ENCODE measurements around the gene KCNQ5. TPM values are rescaled to one million over a fixed set of nuclear protein-coding genes. Genes with fewer than 3 reads are reported as not detected.

The KCNQ5 gene
- polyA plus RNA-seq, 3 donors = not detected

GRCh38 chr6:72657407-72658197 lies 35.7 kb downstream of the KCNQ5 start:
- no peaks in the 10 kb centered on the region for H3K9me3 ChIP-seq (replicated peaks in 1 of 2; ENCODE audit: control insufficient read depth in 1 of 2, insufficient read depth in 1 of 2, low read length in 2 of 2)
- Mint-ChIP-seq H3K27ac (no peak overlapping the region), H3K9me3 (no peaks in the 10 kb centered on the region), H3K4me1 (peaks cover 8% of the 10 kb centered on the region), H3K36me3 (no peaks in the 10 kb centered on the region), H3K27me3 (ENCODE audit: low read depth in 3 of 3) (no peaks in the 10 kb centered on the region), H3K4me3 (no peak overlapping the region)
- H3K27me3 ChIP-seq (ENCODE audit: control insufficient read depth in 2 of 2, insufficient read depth in 2 of 2, low read length in 2 of 2) = no peaks in the 10 kb centered on the region
- TF ChIP-seq CTCF (IDR thresholded peaks at IDR 0.05) = no peak
- H2AFZ ChIP-seq (ENCODE audit: insufficient read depth, low read depth, low read length, poor library complexity, severe bottlenecking) = no peak overlapping the region
- WGBS (ENCODE audit: insufficient coverage) = no CpG with 5 or more reads among the region's 3 CpGs
- no peaks in the 10 kb centered on the region for H4K20me1 ChIP-seq (ENCODE audit: insufficient read depth, low read length)
- intact Hi-C loops (cut with micrococcal nuclease) = no loop called here
- no peak overlapping the region for H3K9ac ChIP-seq (ENCODE audit: insufficient read depth, low read length, poor library complexity, severe bottlenecking)
- no peaks in the 10 kb centered on the region for H3K4me1 ChIP-seq (ENCODE audit: control insufficient read depth in 1 of 2, insufficient read depth in 2 of 2, low read length in 2 of 2)
- no peak for DNase-seq
- H3K4me2 ChIP-seq (replicated peaks; ENCODE audit: extremely low read depth, low read length, poor library complexity, severe bottlenecking) = no peak overlapping the region
- H3K79me2 ChIP-seq (ENCODE audit: insufficient read depth, low read length) = peaks cover under 1% of the 10 kb centered on the region
- H3K36me3 ChIP-seq (replicated peaks in 1 of 2; ENCODE audit: control insufficient read depth in 1 of 2, insufficient read depth in 2 of 2, low read length in 2 of 2) = no peaks in the 10 kb centered on the region
- H3K27ac ChIP-seq (ENCODE audit: low read depth in 1 of 2, low read length in 2 of 2) = no peak overlapping the region
- no peak overlapping the region for H3K4me3 ChIP-seq (replicated peaks in 1 of 3; ENCODE audit: low read depth in 2 of 3, low read length in 3 of 3)

GRCh38 chr6:72659754-72660153 lies 37.9 kb downstream of the KCNQ5 start:
- Histone ChIP-seq H3K4me1 (ENCODE audit: control insufficient read depth in 1 of 2, insufficient read depth in 2 of 2, low read length in 2 of 2) (no peaks in the 10 kb centered on the region), H3K9ac (ENCODE audit: insufficient read depth, low read length, poor library complexity, severe bottlenecking) (no peak overlapping the region), H3K4me2 (replicated peaks; ENCODE audit: extremely low read depth, low read length, poor library complexity, severe bottlenecking) (no peak overlapping the region), H3K27ac (ENCODE audit: low read depth in 1 of 2, low read length in 2 of 2) (no peak overlapping the region), H3K9me3 (replicated peaks in 1 of 2; ENCODE audit: control insufficient read depth in 1 of 2, insufficient read depth in 1 of 2, low read length in 2 of 2) (no peaks in the 10 kb centered on the region), H3K4me3 (replicated peaks in 1 of 3; ENCODE audit: low read depth in 2 of 3, low read length in 3 of 3) (no peak overlapping the region), H3K79me2 (ENCODE audit: insufficient read depth, low read length) (no peaks in the 10 kb centered on the region), H3K36me3 (replicated peaks in 1 of 2; ENCODE audit: control insufficient read depth in 1 of 2, insufficient read depth in 2 of 2, low read length in 2 of 2) (no peaks in the 10 kb centered on the region), H3K27me3 (ENCODE audit: control insufficient read depth in 2 of 2, insufficient read depth in 2 of 2, low read length in 2 of 2) (no peaks in the 10 kb centered on the region), H4K20me1 (ENCODE audit: insufficient read depth, low read length) (no peaks in the 10 kb centered on the region), H2AFZ (ENCODE audit: insufficient read depth, low read depth, low read length, poor library complexity, severe bottlenecking) (no peak overlapping the region)
- DNase-seq = no peak
- Mint-ChIP-seq H3K36me3 (no peaks in the 10 kb centered on the region), H3K9me3 (peaks cover 0 to 2% (median 0%) of the 10 kb centered on the region in 7 donors), H3K4me1 (no peaks in the 10 kb centered on the region), H3K27ac (no peak overlapping the region), H3K4me3 (no peak overlapping the region), H3K27me3 (ENCODE audit: low read depth in 3 of 3) (no peaks in the 10 kb centered on the region)
- intact Hi-C loops (cut with micrococcal nuclease) = no loop called here
- no peak for TF ChIP-seq CTCF (IDR thresholded peaks at IDR 0.05)
- WGBS (ENCODE audit: insufficient coverage) = 100% methylated on average over 1 of the region's 5 CpGs

Data from CD14-positive monocyte (primary cell).